HUES64 (cell line): ENCODE measurements around the gene PINLYP.
"Not testable (repeated sequence)": the region's sequence is repeated elsewhere in the genome, so short reads cannot be mapped to it uniquely, and the experiment has no call there.

Experiments
- H3K27ac ChIP-seq: 2 replicates; pipeline ENCODE4 v1.7.0; 2013; ENCODE audit warnings: low read depth, low read length, inconsistent platforms
- H3K27me3 ChIP-seq: 2 replicates; pipeline ENCODE4 v1.6.1; 2013; ENCODE audit warnings: mild to moderate bottlenecking, low read length; ENCODE audit not compliant: insufficient read depth
- H3K36me3 ChIP-seq: 2 replicates; pipeline ENCODE4 v1.6.1; 2013; ENCODE audit warnings: mild to moderate bottlenecking, low read length; ENCODE audit not compliant: insufficient read depth
- H3K4me1 ChIP-seq: 2 replicates; pipeline ENCODE4 v1.6.1; 2013; ENCODE audit warnings: mild to moderate bottlenecking, low read length, moderate library complexity; ENCODE audit not compliant: insufficient read depth
- H3K4me3 ChIP-seq: 2 replicates; pipeline ENCODE4 v1.5.1; 2013; ENCODE audit warnings: mild to moderate bottlenecking, low read length, moderate library complexity
- H3K9ac ChIP-seq: 2 replicates; pipeline ENCODE4 v1.6.1; 2013; ENCODE audit warnings: mild to moderate bottlenecking, low read depth, low read length
- H3K9me3 ChIP-seq: 2 replicates; pipeline ENCODE4 v1.6.1; 2013; ENCODE audit warnings: low read depth, low read length; ENCODE audit not compliant: insufficient read depth
- WGBS: fragments of 150-250, 120-280 bp; methylation state at CpG from one replicate; pipeline ENCODE4 v1.1.7; 2013; ENCODE audit warnings: missing lambda C conversion rate; 5-methylcytosine and 5-hydroxymethylcytosine counted together

Gene PINLYP

GRCh38 chr19:43534816-43535761 is 40.5 kb upstream of the PINLYP start:
- Histone ChIP-seq H3K27ac (no peak overlapping the region), H3K9ac (no peak overlapping the region), H3K36me3 (peaks cover 28% of the 10 kb centered on the region), H3K27me3 (no peaks in the 10 kb centered on the region), H3K4me3 (peak overlapping the region; percentile 66; the same call in 1 of the 2 replicates), H3K4me1 (peaks cover 7% of the 10 kb centered on the region; the same call in 1 of the 2 replicates), H3K9me3 (peaks cover 12% of the 10 kb centered on the region)
- 82% methylated on average over 62 of the region's 62 CpGs for WGBS

- Histone ChIP-seq H3K9me3 (peaks cover 12% of the 10 kb centered on the region), H3K27ac (no peak overlapping the region), H3K4me1 (0 out of 2 replicates have a peak, but pooled peaks cover 3% of the 10 kb centered on the region), H3K9ac (no peak overlapping the region), H3K4me3 (no peak overlapping the region), H3K27me3 (no peaks in the 10 kb centered on the region), H3K36me3 (peaks cover 64% of the 10 kb centered on the region)
Measured at GRCh38 chr19:43538922-43539321, 36.7 kb upstream of the PINLYP start.

GRCh38 chr19:43540381-43540780 is 35.2 kb upstream of the PINLYP start:
- Histone ChIP-seq H3K4me1 (0 out of 2 replicates have a peak, but pooled peaks cover 3% of the 10 kb centered on the region), H3K9ac (no peak overlapping the region), H3K36me3 (peaks cover 77% of the 10 kb centered on the region), H3K27me3 (no peaks in the 10 kb centered on the region), H3K4me3 (no peak overlapping the region), H3K27ac (no peak overlapping the region), H3K9me3 (peaks cover 12% of the 10 kb centered on the region)
- 65% methylated on average over 3 of the region's 3 CpGs for WGBS

GRCh38 chr19:43541920-43542650 is 33.5 kb upstream of the PINLYP start:
- Histone ChIP-seq H3K4me3 (no peak overlapping the region), H3K9me3 (peaks cover 12% of the 10 kb centered on the region), H3K4me1 (no peaks in the 10 kb centered on the region), H3K27me3 (no peaks in the 10 kb centered on the region), H3K27ac (no peak overlapping the region), H3K9ac (no peak overlapping the region), H3K36me3 (peaks cover 78% of the 10 kb centered on the region)
- WGBS, result over 99% methylated on average over 5 of the region's 5 CpGs

GRCh38 chr19:43544077-43544476 is 31.5 kb upstream of the PINLYP start:
- 96% methylated on average over 9 of the region's 9 CpGs for WGBS
- no peak overlapping the region for H3K9ac ChIP-seq

GRCh38 chr19:43545276-43545675 is 30.3 kb upstream of the PINLYP start:
- Histone ChIP-seq H3K36me3 (peaks cover 61% of the 10 kb centered on the region), H3K9ac (no peak overlapping the region), H3K27ac (no peak overlapping the region), H3K27me3 (no peaks in the 10 kb centered on the region), H3K4me1 (no peaks in the 10 kb centered on the region), H3K4me3 (no peak overlapping the region), H3K9me3 (no peaks in the 10 kb centered on the region)
- WGBS, result 91% methylated on average over 5 of the region's 5 CpGs

More at GRCh38 chr19:43544077-43544476, 31.5 kb upstream of the PINLYP start:
- no peaks in the 10 kb centered on the region for H3K27me3 ChIP-seq
- H3K27ac ChIP-seq, result no peak overlapping the region
- H3K4me3 ChIP-seq, result no peak overlapping the region
- H3K36me3 ChIP-seq, result peaks cover 63% of the 10 kb centered on the region
- H3K9me3 ChIP-seq, result peaks cover 3% of the 10 kb centered on the region
- H3K4me1 ChIP-seq, result no peaks in the 10 kb centered on the region

- Histone ChIP-seq H3K4me3 (no peak overlapping the region), H3K27me3 (no peaks in the 10 kb centered on the region), H3K36me3 (peaks cover 60% of the 10 kb centered on the region), H3K4me1 (no peaks in the 10 kb centered on the region), H3K9me3 (no peaks in the 10 kb centered on the region), H3K9ac (no peak overlapping the region), H3K27ac (no peak overlapping the region)
- 90% methylated on average over 2 of the region's 2 CpGs for WGBS
Measured at GRCh38 chr19:43545981-43546380, 29.6 kb upstream of the PINLYP start.

- Histone ChIP-seq H3K4me3 (no peak overlapping the region), H3K36me3 (peaks cover 62% of the 10 kb centered on the region)
- WGBS, result 97% methylated on average over 3 of the region's 3 CpGs
Measured at GRCh38 chr19:43546581-43546980, 29.0 kb upstream of the PINLYP start.

GRCh38 chr19:43547926-43548325 is 27.7 kb upstream of the PINLYP start:
- H3K9me3 ChIP-seq, H3K9ac ChIP-seq, H3K4me1 ChIP-seq, H3K27ac ChIP-seq, H3K4me3 ChIP-seq, H3K27me3 ChIP-seq: not testable (repeated sequence)
- no CpG with 5 or more reads among the region's 24 CpGs for WGBS
- H3K36me3 ChIP-seq, result peaks cover 60% of the 10 kb centered on the region

More at GRCh38 chr19:43546581-43546980, 29.0 kb upstream of the PINLYP start:
- Histone ChIP-seq H3K27me3 (no peaks in the 10 kb centered on the region), H3K27ac (no peak overlapping the region), H3K9ac (no peak overlapping the region), H3K9me3 (no peaks in the 10 kb centered on the region), H3K4me1 (no peaks in the 10 kb centered on the region)

- Histone ChIP-seq H3K27me3 (no peaks in the 10 kb centered on the region), H3K9me3 (no peaks in the 10 kb centered on the region), H3K36me3 (peaks cover 58% of the 10 kb centered on the region), H3K9ac (no peak overlapping the region), H3K4me1 (no peaks in the 10 kb centered on the region), H3K27ac (no peak overlapping the region), H3K4me3 (no peak overlapping the region)
- 97% methylated on average over 2 of the region's 2 CpGs for WGBS
Measured at GRCh38 chr19:43548706-43549105, 26.9 kb upstream of the PINLYP start.
